Neural cell (in vitro differentiated cells): ENCODE measurements around the gene VPS37B. TPM values are rescaled to one million over a fixed set of nuclear protein-coding genes. Genes with fewer than 3 reads are reported as not detected.

Source experiments
- H2AFZ ChIP-seq: fragments of 200-600, 300-800 bp; sonication (generic), shearing (Covaris generic); 2 replicates; pipeline ENCODE4 v1.6.0; 2014; ENCODE audit warnings: low read depth, mild to moderate bottlenecking, antibody characterized with exemption, low read length, moderate library complexity
- H3F3A ChIP-seq: fragments of 200-600 bp; shearing (Covaris generic); 2 replicates; pipeline ENCODE4 v1.6.1; 2016; ENCODE audit warnings: mild to moderate bottlenecking, moderate library complexity, mixed read lengths, antibody characterized with exemption, low read length; ENCODE audit not compliant: insufficient read depth, poor library complexity, severe bottlenecking
- H3K27ac ChIP-seq: fragments of 200-600, 300-800 bp; sonication (generic), shearing (Covaris generic); 2 replicates; pipeline ENCODE4 v1.5.1; 2014; ENCODE audit warnings: mild to moderate bottlenecking, low read length, moderate library complexity
- H3K27me3 ChIP-seq: fragments of 300-800, 200-600 bp; sonication (generic), shearing (Covaris generic); 2 replicates; pipeline ENCODE4 v1.6.0; 2014; ENCODE audit warnings: mild to moderate bottlenecking, low read depth, low read length, moderate library complexity; ENCODE audit not compliant: insufficient read depth
- H3K36me3 ChIP-seq: fragments of 300-800, 200-600 bp; sonication (generic), shearing (Covaris generic); 2 replicates; pipeline ENCODE4 v1.5.1; 2014; ENCODE audit warnings: mild to moderate bottlenecking, antibody characterized with exemption, low read length, moderate library complexity; ENCODE audit not compliant: insufficient read depth
- H3K4me2 ChIP-seq: fragments of 300-800, 200-600 bp; sonication (generic), shearing (Covaris generic); 2 replicates; pipeline ENCODE4 v1.6.0; 2014; ENCODE audit warnings: mild to moderate bottlenecking, low read length
- H3K4me3 ChIP-seq: fragments of 300-800, 200-600 bp; sonication (generic), shearing (Covaris generic); 2 replicates; pipeline ENCODE4 v1.5.1; 2014; ENCODE audit warnings: mild to moderate bottlenecking, low read length, moderate library complexity
- H3K79me2 ChIP-seq: fragments of 200-600 bp; shearing (Covaris generic); replicated peaks from 2 replicates; pipeline ENCODE4 v1.6.0; 2014; ENCODE audit warnings: mild to moderate bottlenecking, low read length, moderate library complexity; ENCODE audit not compliant: insufficient read depth
- H3K9ac ChIP-seq: fragments of 300-800, 200-600 bp; sonication (generic), shearing (Covaris generic); 2 replicates; pipeline ENCODE4 v1.6.1; 2016; ENCODE audit warnings: mild to moderate bottlenecking, low read length, mixed read lengths
- H3K9me2 ChIP-seq: fragments of 200-600 bp; shearing (Covaris generic); 2 replicates; pipeline ENCODE4 v1.6.1; 2016; ENCODE audit warnings: mild to moderate bottlenecking, low read length, mixed read lengths; ENCODE audit not compliant: insufficient read depth
- H3K9me3 ChIP-seq: fragments of 200-600, 300-800 bp; sonication (generic), shearing (Covaris generic); 2 replicates; pipeline ENCODE4 v1.6.1; 2016; ENCODE audit warnings: mild to moderate bottlenecking, mixed run types, low read length, moderate library complexity, mixed read lengths
- H4K20me1 ChIP-seq: fragments of 200-600 bp; shearing (Covaris generic); 2 replicates; pipeline ENCODE4 v1.6.1; 2016; ENCODE audit warnings: mild to moderate bottlenecking, mixed run types; ENCODE audit not compliant: insufficient read depth
- EP300 ChIP-seq: fragments of 450-650 bp; conservative IDR thresholded peaks from 2 replicates; pipeline ENCODE4 v1.6.1; 2014; ENCODE audit warnings: antibody characterized with exemption, mild to moderate bottlenecking, moderate library complexity; ENCODE audit not compliant: poor library complexity, severe bottlenecking
- EZH2 ChIP-seq: fragments of 200-600, 300-800 bp; shearing (Covaris generic), sonication (generic); IDR thresholded peaks from 2 replicates; pipeline ENCODE4 v1.6.1; 2014; ENCODE audit warnings: antibody characterized with exemption, low read length, borderline replicate concordance, mild to moderate bottlenecking; ENCODE audit not compliant: insufficient read depth, poor library complexity, severe bottlenecking
- MXI1 ChIP-seq: fragments of 450-650 bp; conservative IDR thresholded peaks from 2 replicates; pipeline ENCODE4 v1.6.1; 2014; ENCODE audit warnings: antibody characterized with exemption, mild to moderate bottlenecking; ENCODE audit not compliant: poor library complexity, severe bottlenecking
- POLR2AphosphoS5 ChIP-seq: IDR thresholded peaks from 2 replicates; pipeline ENCODE4 v1.6.1; 2012
- RAD21 ChIP-seq: fragments of 450-650 bp; conservative IDR thresholded peaks from 2 replicates; pipeline ENCODE4 v1.6.1; 2014; ENCODE audit warnings: antibody characterized with exemption, mild to moderate bottlenecking, moderate library complexity
- SMC3 ChIP-seq: fragments of 450-650 bp; conservative IDR thresholded peaks from 2 replicates; pipeline ENCODE4 v1.6.1; 2014; ENCODE audit warnings: antibody characterized with exemption, mild to moderate bottlenecking, moderate library complexity; ENCODE audit not compliant: poor library complexity
- TAF1 ChIP-seq: IDR thresholded peaks from 2 replicates; pipeline ENCODE4 v1.6.1; 2012; ENCODE audit warnings: low read depth
- polyA plus RNA-seq: library from polyadenylated mRNA; depleted of rRNA; stranded (reverse); fragments of >200 nt; gene quantifications from 2 replicates; pipeline ENCODE4 v1.2.3, GENCODE V29; 2014
- TF ChIP-seq, protein P1 (sequence below): IDR thresholded peaks from 2 replicates; pipeline ENCODE4 v1.6.1; 2012; ENCODE audit warnings: borderline replicate concordance
- TF ChIP-seq, protein P2 (sequence below): fragments of 450-650 bp; IDR thresholded peaks from 2 replicates; pipeline ENCODE4 v1.5.1; 2014; ENCODE audit warnings: antibody characterized with exemption, mild to moderate bottlenecking, moderate library complexity; ENCODE audit not compliant: poor library complexity, severe bottlenecking

The VPS37B gene
- polyA plus RNA-seq, 1 donor from 2014 or later = 30.2 TPM

GRCh38 chr12:122819209-122819785 lies 76.6 kb downstream of the VPS37B start:
- H3K27ac ChIP-seq = no peak overlapping the region
- no peaks in the 10 kb centered on the region for H3F3A ChIP-seq
- no peaks in the 10 kb centered on the region for H4K20me1 ChIP-seq
- H3K4me2 ChIP-seq = no peak overlapping the region
- no peak overlapping the region for H3K4me3 ChIP-seq
- H3K9ac ChIP-seq = no peak overlapping the region
- no peaks in the 10 kb centered on the region for H3K27me3 ChIP-seq
- no peaks in the 10 kb centered on the region for H3K36me3 ChIP-seq
- H2AFZ ChIP-seq = no peak overlapping the region
- H3K79me2 ChIP-seq = no peaks in the 10 kb centered on the region
- H3K9me3 ChIP-seq = no peaks in the 10 kb centered on the region
- TF ChIP-seq, protein P1, sequence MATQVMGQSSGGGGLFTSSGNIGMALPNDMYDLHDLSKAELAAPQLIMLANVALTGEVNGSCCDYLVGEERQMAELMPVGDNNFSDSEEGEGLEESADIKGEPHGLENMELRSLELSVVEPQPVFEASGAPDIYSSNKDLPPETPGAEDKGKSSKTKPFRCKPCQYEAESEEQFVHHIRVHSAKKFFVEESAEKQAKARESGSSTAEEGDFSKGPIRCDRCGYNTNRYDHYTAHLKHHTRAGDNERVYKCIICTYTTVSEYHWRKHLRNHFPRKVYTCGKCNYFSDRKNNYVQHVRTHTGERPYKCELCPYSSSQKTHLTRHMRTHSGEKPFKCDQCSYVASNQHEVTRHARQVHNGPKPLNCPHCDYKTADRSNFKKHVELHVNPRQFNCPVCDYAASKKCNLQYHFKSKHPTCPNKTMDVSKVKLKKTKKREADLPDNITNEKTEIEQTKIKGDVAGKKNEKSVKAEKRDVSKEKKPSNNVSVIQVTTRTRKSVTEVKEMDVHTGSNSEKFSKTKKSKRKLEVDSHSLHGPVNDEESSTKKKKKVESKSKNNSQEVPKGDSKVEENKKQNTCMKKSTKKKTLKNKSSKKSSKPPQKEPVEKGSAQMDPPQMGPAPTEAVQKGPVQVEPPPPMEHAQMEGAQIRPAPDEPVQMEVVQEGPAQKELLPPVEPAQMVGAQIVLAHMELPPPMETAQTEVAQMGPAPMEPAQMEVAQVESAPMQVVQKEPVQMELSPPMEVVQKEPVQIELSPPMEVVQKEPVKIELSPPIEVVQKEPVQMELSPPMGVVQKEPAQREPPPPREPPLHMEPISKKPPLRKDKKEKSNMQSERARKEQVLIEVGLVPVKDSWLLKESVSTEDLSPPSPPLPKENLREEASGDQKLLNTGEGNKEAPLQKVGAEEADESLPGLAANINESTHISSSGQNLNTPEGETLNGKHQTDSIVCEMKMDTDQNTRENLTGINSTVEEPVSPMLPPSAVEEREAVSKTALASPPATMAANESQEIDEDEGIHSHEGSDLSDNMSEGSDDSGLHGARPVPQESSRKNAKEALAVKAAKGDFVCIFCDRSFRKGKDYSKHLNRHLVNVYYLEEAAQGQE = no peak
- no peak for TF ChIP-seq EZH2
- TF ChIP-seq SMC3 = no peak
- no peak for TF ChIP-seq TAF1
- TF ChIP-seq RAD21 = no peak
- TF ChIP-seq, protein P2, sequence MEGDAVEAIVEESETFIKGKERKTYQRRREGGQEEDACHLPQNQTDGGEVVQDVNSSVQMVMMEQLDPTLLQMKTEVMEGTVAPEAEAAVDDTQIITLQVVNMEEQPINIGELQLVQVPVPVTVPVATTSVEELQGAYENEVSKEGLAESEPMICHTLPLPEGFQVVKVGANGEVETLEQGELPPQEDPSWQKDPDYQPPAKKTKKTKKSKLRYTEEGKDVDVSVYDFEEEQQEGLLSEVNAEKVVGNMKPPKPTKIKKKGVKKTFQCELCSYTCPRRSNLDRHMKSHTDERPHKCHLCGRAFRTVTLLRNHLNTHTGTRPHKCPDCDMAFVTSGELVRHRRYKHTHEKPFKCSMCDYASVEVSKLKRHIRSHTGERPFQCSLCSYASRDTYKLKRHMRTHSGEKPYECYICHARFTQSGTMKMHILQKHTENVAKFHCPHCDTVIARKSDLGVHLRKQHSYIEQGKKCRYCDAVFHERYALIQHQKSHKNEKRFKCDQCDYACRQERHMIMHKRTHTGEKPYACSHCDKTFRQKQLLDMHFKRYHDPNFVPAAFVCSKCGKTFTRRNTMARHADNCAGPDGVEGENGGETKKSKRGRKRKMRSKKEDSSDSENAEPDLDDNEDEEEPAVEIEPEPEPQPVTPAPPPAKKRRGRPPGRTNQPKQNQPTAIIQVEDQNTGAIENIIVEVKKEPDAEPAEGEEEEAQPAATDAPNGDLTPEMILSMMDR = no peak
- TF ChIP-seq EP300 = no peak
- TF ChIP-seq POLR2AphosphoS5 = no peak
- no peak for TF ChIP-seq MXI1
- no peaks in the 10 kb centered on the region for H3K9me2 ChIP-seq

Other genes with a start within 250 kb of the VPS37B start
- not detected in 2 replicates for gene HCAR2, start 192.8 kb downstream of the VPS37B start, polyA plus RNA-seq
- gene HCAR3, start 179.3 kb downstream of the VPS37B start, polyA plus RNA-seq = not detected in 2 replicates
- not detected in 2 replicates for gene HCAR1, start 165.3 kb downstream of the VPS37B start, polyA plus RNA-seq
- 71.2 and 85.1 TPM in 2 replicates for gene DENR, start 143.3 kb downstream of the VPS37B start, polyA plus RNA-seq
- 2.2 and 2.9 TPM in 2 replicates for gene CCDC62, start 121.6 kb downstream of the VPS37B start, polyA plus RNA-seq
- gene HIP1R, start 60.7 kb downstream of the VPS37B start, polyA plus RNA-seq = 270 and 297 TPM in 2 replicates
- 19.5 and 19.7 TPM in 2 replicates for gene ABCB9, start 70.3 kb upstream of the VPS37B start, polyA plus RNA-seq
- 27.8 and 43.2 TPM in 2 replicates for gene OGFOD2, start 79.1 kb upstream of the VPS37B start, polyA plus RNA-seq
- gene ARL6IP4, start 84.6 kb upstream of the VPS37B start, polyA plus RNA-seq = 173 and 190 TPM in 2 replicates